HG03060 (cell line): Measurements from ENCODE around the gene RNF25.
"Not testable (repeated sequence)": the region's sequence is repeated elsewhere in the genome, so short reads cannot be mapped to it uniquely, and the experiment has no call there.

ENCODE experiments used
- ATAC-seq: cut with Tn5 transposase; IDR thresholded peaks from one replicate; pipeline ENCODE4 v1.9.1; 2021; ENCODE audit warnings: low read depth, moderate number of reproducible peaks; ENCODE audit not compliant: unreplicated experiment

RNF25 gene

DNA sequence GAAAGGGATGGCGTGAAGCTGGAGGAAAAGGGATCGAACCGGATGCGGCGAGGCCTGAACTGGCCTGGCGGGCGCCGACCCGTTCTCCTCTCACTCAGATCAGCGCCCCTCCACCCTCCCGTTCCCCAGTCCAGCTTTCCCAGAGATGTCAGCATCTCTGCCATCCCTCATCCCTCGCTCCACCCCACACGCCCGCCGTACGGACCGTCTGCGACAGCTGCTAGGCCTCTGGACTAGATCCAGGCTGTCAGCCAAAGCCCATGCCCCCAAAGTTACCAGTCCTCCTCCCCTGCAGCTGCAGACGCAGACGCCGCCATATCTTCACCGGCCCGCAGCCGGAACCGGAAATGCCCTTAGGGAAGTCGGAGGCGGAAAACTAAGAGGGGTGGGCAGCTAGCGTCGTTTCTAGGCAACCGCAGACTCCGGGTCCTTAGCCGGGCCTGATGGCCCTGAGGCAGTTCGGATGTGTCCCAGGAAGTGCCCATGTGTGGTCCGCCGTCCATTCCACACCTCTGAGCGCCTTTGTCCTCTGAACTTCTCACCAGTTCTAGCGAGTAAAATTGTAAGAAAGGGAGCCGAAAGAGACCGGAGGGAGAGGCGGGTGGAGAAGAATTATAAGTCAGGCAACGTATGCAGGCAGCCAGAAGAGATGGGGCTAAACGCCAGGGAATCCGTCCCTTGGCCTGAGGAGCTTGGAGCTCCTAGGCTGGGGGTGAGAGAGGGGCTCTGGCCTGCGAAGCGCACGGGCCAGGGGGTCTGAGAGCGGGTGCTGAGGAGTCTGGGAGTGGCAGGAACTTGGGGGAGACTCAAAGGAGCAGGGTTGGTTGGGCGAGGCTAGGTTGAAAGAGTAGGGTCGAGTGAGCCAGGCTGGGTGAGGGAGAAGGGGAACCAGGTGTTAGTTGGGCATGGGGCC is at the start of gene RNF25, which contains the start of gene STK36:
Gene RNF25, minus strand, starts transcription at position 349 of the 913 bp plus-strand sequence. Its CDS starts 32 bp downstream, at position 317.
Gene STK36, plus strand, starts transcription at position 433 of the 913 bp plus-strand sequence. CDS start 744 bp downstream, outside the sequence.
- ATAC-seq: peak; percentile 79

- no peak for ATAC-seq
Observed at GRCh38 chr2:218721488-218721887, 49.7 kb upstream of the RNF25 start.

- ATAC-seq: no peak
Observed at GRCh38 chr2:218720048-218721041, 48.5 kb upstream of the RNF25 start.

- no peak for ATAC-seq
Observed at GRCh38 chr2:218719457-218719856, 47.7 kb upstream of the RNF25 start.

- ATAC-seq: no peak
Observed at GRCh38 chr2:218718058-218718457, 46.3 kb upstream of the RNF25 start.

- ATAC-seq: no peak
Observed at GRCh38 chr2:218717262-218717661, 45.5 kb upstream of the RNF25 start.

GRCh38 chr2:218716070-218716469 is 44.3 kb upstream of the RNF25 start:
- ATAC-seq: no peak

GRCh38 chr2:218713922-218714321 is 42.1 kb upstream of the RNF25 start:
- no peak for ATAC-seq

- ATAC-seq: no peak
Observed at GRCh38 chr2:218711550-218711929, 39.7 kb upstream of the RNF25 start.

DNA sequence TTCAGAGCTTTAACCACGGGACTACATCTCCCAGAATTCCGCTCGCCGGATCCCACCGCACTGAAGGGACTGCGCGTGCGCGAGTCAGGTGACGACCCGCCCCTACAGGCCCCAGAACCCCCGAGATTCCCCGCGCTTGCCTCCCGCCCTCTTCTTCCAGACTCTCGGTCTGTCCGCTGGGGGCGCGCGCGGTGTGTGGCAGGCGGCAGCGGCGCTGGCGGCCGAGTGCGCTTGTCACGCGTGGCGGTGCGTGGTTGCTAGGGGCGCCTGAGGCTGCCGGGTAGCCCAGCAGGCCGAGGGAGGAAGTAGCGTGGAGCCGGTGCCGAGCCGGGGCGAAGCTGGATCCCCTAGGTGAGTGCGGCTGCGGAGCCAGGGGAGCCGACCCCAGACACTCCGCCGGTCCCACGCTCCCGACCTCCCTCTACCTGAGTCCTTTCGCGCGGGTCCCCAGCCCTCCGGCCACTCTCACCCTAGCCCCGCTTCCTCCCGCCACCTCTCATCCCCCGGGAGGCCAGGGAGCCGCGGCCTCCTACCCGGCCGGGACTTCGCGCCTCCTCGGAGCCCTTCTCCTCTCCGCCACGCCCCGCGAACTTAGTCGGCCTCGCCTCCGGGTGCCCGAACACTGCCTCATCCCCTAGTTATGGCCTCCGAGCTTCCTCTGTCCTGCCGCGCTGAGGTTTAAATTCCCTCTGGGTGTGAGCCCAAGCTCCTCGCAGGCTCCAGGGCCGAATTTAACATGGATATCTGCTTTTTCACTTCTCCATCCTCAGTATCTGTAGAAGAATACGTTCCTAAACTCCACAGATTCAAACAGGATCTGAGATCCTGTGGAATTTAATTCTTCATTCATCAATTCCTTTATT is 39.1 kb upstream of the RNF25 start, which contains the start of gene TTLL4:
Gene TTLL4, plus strand, starts transcription at position 149 of the 863 bp plus-strand sequence. CDS start 26,842 bp downstream, outside the sequence.
- peak; percentile 64 for ATAC-seq

- ATAC-seq: no peak
Observed at GRCh38 chr2:218710334-218710686, 38.5 kb upstream of the RNF25 start.

DNA sequence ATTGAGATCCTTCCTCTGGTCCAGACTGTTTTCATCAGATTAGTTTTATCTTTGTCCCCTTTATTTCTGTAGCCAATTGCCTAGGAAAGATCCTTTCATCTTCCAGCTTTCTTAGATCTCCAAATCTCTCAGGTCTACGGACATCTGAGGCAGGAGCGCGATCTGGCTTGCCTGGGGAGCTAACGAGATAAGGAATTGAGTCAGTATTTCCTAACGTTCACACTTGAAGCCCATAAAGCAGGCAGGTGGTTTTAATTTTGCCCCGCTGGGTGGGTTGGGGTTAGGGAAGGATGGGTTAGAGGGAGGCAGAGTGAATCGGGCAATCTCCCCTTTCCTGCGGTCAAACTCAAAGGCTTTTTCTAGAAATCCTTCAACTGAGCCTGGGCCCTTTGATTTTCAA is 38.1 kb upstream of the RNF25 start:
- no peak for ATAC-seq

GRCh38 chr2:218708086-218708485 is 36.3 kb upstream of the RNF25 start:
- peak; percentile 33 for ATAC-seq

- ATAC-seq: no peak
Observed at GRCh38 chr2:218703341-218703740, 31.5 kb upstream of the RNF25 start.

- no peak for ATAC-seq
Observed at GRCh38 chr2:218701806-218702205, 30.0 kb upstream of the RNF25 start.

DNA sequence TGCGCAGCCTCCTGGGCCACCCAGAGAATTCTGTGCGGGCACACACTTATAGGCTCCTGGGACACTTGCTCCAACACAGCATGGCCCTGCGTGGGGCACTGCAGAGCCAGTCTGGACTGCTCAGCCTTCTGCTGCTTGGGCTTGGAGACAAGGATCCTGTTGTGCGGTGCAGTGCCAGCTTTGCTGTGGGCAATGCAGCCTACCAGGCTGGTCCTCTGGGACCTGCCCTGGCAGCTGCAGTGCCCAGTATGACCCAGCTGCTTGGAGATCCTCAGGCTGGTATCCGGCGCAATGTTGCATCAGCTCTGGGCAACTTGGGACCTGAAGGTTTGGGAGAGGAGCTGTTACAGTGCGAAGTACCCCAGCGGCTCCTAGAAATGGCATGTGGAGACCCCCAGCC is 27.1 kb upstream of the RNF25 start:
- no peak for ATAC-seq

DNA sequence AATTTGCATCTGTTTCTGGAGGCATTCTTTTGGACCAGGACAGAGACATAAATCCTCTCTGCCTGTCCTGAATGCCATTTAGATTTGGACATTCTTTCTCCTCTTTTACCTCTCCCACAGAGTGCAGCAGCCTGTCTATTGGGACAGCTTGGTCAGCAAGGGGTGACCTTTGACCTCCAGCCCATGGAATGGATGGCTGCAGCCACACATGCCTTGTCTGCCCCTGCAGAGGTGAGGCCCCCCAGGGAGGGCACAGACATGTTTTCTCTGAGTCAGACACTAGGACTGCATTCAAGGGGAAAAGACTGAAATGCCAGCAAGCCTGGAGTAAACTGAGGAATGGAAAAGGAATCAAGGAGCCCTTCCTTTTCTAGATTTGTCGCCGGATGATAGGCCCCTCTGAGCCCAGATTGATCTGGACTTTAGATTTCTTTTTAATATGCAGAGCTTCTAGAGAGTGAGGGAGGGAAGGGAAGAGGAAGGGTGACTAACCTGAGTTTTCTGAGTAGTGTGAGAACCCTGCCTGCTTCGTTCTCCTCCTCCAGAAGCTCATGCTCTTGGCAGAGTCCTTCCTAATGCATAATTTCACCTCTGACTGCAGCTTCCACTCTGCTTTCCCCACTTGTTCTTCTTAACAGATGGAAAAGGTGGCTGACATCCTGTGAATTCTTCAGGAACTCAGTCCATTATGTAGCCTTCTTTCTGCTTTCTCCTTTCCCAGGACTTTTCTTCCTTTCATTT is 22.8 kb upstream of the RNF25 start:
- no peak for ATAC-seq

- ATAC-seq: no peak
Observed at GRCh38 chr2:218691234-218691633, 19.4 kb upstream of the RNF25 start.

GRCh38 chr2:218687400-218688060 is 15.7 kb upstream of the RNF25 start:
- not testable (repeated sequence) for ATAC-seq
